Keratinocyte (primary cell): Measurements from ENCODE around the gene FRS2.

ENCODE experiments used
- CTCF ChIP-seq, 3 experiments: IDR thresholded peaks in 1 of 3; conservative IDR thresholded peaks in 1 of 3; optimal IDR thresholded peaks in 1 of 3; 2 replicates in 2 of 3; 3 replicates in 1 of 3; pipeline versions ENCODE3 to v1.5.1; 2011; ENCODE audit warnings: low read length in 3 of 3, mild to moderate bottlenecking in 3 of 3, moderate library complexity in 2 of 3, control low read depth in 1 of 3, inconsistent platforms in 1 of 3; ENCODE audit not compliant: insufficient read depth in 2 of 3; ENCODE audit errors: extremely low read depth in 1 of 3
- EZH2 ChIP-seq: IDR thresholded peaks from one replicate; pipeline ENCODE4 v1.6.1; 2012; ENCODE audit warnings: inconsistent platforms, mild to moderate bottlenecking, low read length, moderate library complexity

GRCh38 chr12:69514845-69515244 lies 44.7 kb downstream of the FRS2 start:
- TF ChIP-seq EZH2 (no peak), CTCF (optimal IDR thresholded peaks at IDR 0.05 in 1 of 3, IDR thresholded peaks at IDR 0.05 in 1 of 3, conservative IDR thresholded peaks at IDR 0.05 in 1 of 3; ENCODE audit: extremely low read depth in 1 of 3, insufficient read depth in 2 of 3, low read length in 3 of 3) (no peak)
